H9 (cell line): ENCODE data around the gene APRT. TPM values are rescaled to one million over a fixed set of nuclear protein-coding genes. Genes with fewer than 3 reads are reported as not detected.

Experiments used
- DNase-seq: peaks from one replicate; pipeline ENCODE4 v3.0.0-alpha.2; 2017
- H2AFZ ChIP-seq: one replicate; pipeline ENCODE4 v1.6.1; 2013; ENCODE audit warnings: mild to moderate bottlenecking, low read length, control low read depth, moderate library complexity
- H2AK5ac ChIP-seq: 2 replicates; pipeline ENCODE4 v1.6.1; 2013; ENCODE audit warnings: low read length, control low read depth, mixed read lengths; ENCODE audit not compliant: insufficient read length
- H2BK120ac ChIP-seq: one replicate; pipeline ENCODE4 v1.6.1; 2013; ENCODE audit warnings: low read depth, mild to moderate bottlenecking, low read length, control low read depth, inconsistent platforms; ENCODE audit not compliant: poor library complexity, severe bottlenecking
- H2BK12ac ChIP-seq: 2 replicates; pipeline ENCODE4 v1.6.1; 2013; ENCODE audit warnings: low read length, control low read depth, mixed read lengths, low read depth; ENCODE audit not compliant: insufficient read length
- H2BK15ac ChIP-seq: 2 replicates; pipeline ENCODE4 v1.6.1; 2013; ENCODE audit warnings: low read depth, low read length, control low read depth
- H2BK20ac ChIP-seq: one replicate; pipeline ENCODE4 v1.6.1; 2013; ENCODE audit warnings: low read depth, mild to moderate bottlenecking, low read length, control low read depth, inconsistent platforms; ENCODE audit not compliant: poor library complexity, severe bottlenecking
- H2BK5ac ChIP-seq: 2 replicates; pipeline ENCODE4 v1.6.1; 2013; ENCODE audit warnings: low read length, control low read depth, mixed read lengths; ENCODE audit not compliant: insufficient read length
- H3K14ac ChIP-seq: 2 replicates; pipeline ENCODE4 v1.6.1; 2013; ENCODE audit warnings: low read length, control low read depth; ENCODE audit not compliant: insufficient read depth
- H3K18ac ChIP-seq: 2 replicates; pipeline ENCODE4 v1.6.1; 2013; ENCODE audit warnings: low read depth, mild to moderate bottlenecking, mixed read lengths, low read length, control low read depth; ENCODE audit not compliant: insufficient read length
- H3K23ac ChIP-seq: 2 replicates; pipeline ENCODE4 v1.6.1; 2013; ENCODE audit warnings: low read length, control low read depth, mixed read lengths, low read depth; ENCODE audit not compliant: insufficient read length
- H3K23me2 ChIP-seq: 2 replicates; pipeline ENCODE4 v1.6.1; 2013; ENCODE audit warnings: low read depth, mild to moderate bottlenecking, mixed read lengths, low read length, control low read depth; ENCODE audit not compliant: insufficient read length, poor library complexity, severe bottlenecking
- H3K27ac ChIP-seq: 2 replicates; pipeline ENCODE4 v1.5.1; 2013; ENCODE audit warnings: low read length, control low read depth, mixed read lengths, low read depth; ENCODE audit not compliant: insufficient read length
- H3K27me3 ChIP-seq: 2 replicates; pipeline ENCODE4 v1.6.1; 2013; ENCODE audit warnings: low read length, control low read depth, inconsistent platforms; ENCODE audit not compliant: insufficient read depth
- H3K4ac ChIP-seq: 2 replicates; pipeline ENCODE4 v1.6.1; 2013; ENCODE audit warnings: low read depth, mild to moderate bottlenecking, control low read depth, inconsistent platforms, low read length, moderate library complexity
- H3K4me1 ChIP-seq: 2 replicates; pipeline ENCODE4 v1.6.1; 2013; ENCODE audit warnings: low read length, control low read depth, inconsistent platforms; ENCODE audit not compliant: insufficient read depth
- H3K4me2 ChIP-seq: 2 replicates; pipeline ENCODE4 v1.6.1; 2013; ENCODE audit warnings: low read length, control low read depth, mixed read lengths; ENCODE audit not compliant: insufficient read length, insufficient read depth
- H3K56ac ChIP-seq: 2 replicates; pipeline ENCODE4 v1.6.1; 2013; ENCODE audit warnings: low read depth, mild to moderate bottlenecking, mixed read lengths, low read length, control low read depth; ENCODE audit not compliant: insufficient read length
- H3K79me1 ChIP-seq: 2 replicates; pipeline ENCODE4 v1.6.1; 2013; ENCODE audit warnings: low read depth, mild to moderate bottlenecking, moderate library complexity, low read length, control low read depth, inconsistent platforms; ENCODE audit not compliant: insufficient read depth, poor library complexity, severe bottlenecking
- H3K79me2 ChIP-seq: 2 replicates; pipeline ENCODE4 v1.6.1; 2013; ENCODE audit warnings: low read length, control low read depth, inconsistent platforms; ENCODE audit not compliant: insufficient read depth
- H3K9ac ChIP-seq: 2 replicates; pipeline ENCODE4 v1.6.1; 2013; ENCODE audit warnings: low read length, control low read depth, mixed read lengths; ENCODE audit not compliant: insufficient read length; ENCODE audit errors: extremely low read depth
- H3K9me3 ChIP-seq: one replicate; pipeline ENCODE4 v1.6.1; 2013; ENCODE audit warnings: low read depth, low read length, inconsistent platforms; ENCODE audit not compliant: control insufficient read depth
- H3T11ph ChIP-seq: one replicate; pipeline ENCODE4 v1.6.1; 2013; ENCODE audit warnings: mild to moderate bottlenecking, low read length, control low read depth, inconsistent platforms
- H4K20me1 ChIP-seq: one replicate; pipeline ENCODE4 v1.6.1; 2013; ENCODE audit not compliant: control insufficient read depth, insufficient read length, insufficient read depth
- H4K5ac ChIP-seq: 2 replicates; pipeline ENCODE4 v1.6.1; 2013; ENCODE audit warnings: low read depth, mild to moderate bottlenecking, mixed read lengths, low read length, control low read depth; ENCODE audit not compliant: insufficient read length
- H4K8ac ChIP-seq: replicated peaks from 2 replicates; pipeline ENCODE4 v1.6.1; 2013; ENCODE audit warnings: low read length, control low read depth, mixed read lengths, low read depth; ENCODE audit not compliant: insufficient read length
- H4K91ac ChIP-seq: 2 replicates; pipeline ENCODE4 v1.6.1; 2013; ENCODE audit warnings: low read depth, mild to moderate bottlenecking, moderate library complexity, mixed read lengths, low read length, control low read depth; ENCODE audit not compliant: insufficient read length
- H3K27ac Mint-ChIP-seq, 3 experiments: 2 replicates in 2 of 3; 3 replicates in 1 of 3; pipeline ENCODE4 v1.8.0; 2020 to 2021; ENCODE audit warnings: mixed read lengths in 3 of 3, mild to moderate bottlenecking in 1 of 3, moderate library complexity in 1 of 3
- H3K27me3 Mint-ChIP-seq: 2 replicates; pipeline ENCODE4 v1.8.0; 2021; ENCODE audit warnings: low read depth, mild to moderate bottlenecking, moderate library complexity, mixed read lengths
- H3K36me3 Mint-ChIP-seq, 3 experiments: 2 replicates in 2 of 3; 3 replicates in 1 of 3; pipeline ENCODE4 v1.8.0; 2020 to 2021; ENCODE audit warnings: low read depth in 3 of 3, mixed read lengths in 3 of 3; ENCODE audit not compliant: insufficient read depth in 1 of 3
- H3K4me1 Mint-ChIP-seq, 2 experiments: 2 replicates each; pipeline ENCODE4 v1.8.0; 2020; ENCODE audit warnings: mixed read lengths in 2 of 2
- H3K4me3 Mint-ChIP-seq, 2 experiments: 2 replicates in 1 of 2; 3 replicates in 1 of 2; pipeline ENCODE4 v1.8.0; 2020 to 2021; ENCODE audit warnings: mild to moderate bottlenecking in 2 of 2, mixed read lengths in 2 of 2, moderate library complexity in 1 of 2
- H3K9me3 Mint-ChIP-seq, 2 experiments: 2 replicates in 1 of 2; 3 replicates in 1 of 2; pipeline ENCODE4 v1.8.0; 2020; ENCODE audit warnings: mild to moderate bottlenecking in 2 of 2, mixed read lengths in 2 of 2, moderate library complexity in 1 of 2
- CTCF ChIP-seq: fragments of 200-600 bp; sonication (generic); conservative IDR thresholded peaks from 3 replicates; pipeline ENCODE4 v1.8.0; 2021; ENCODE audit warnings: antibody characterized with exemption, mild to moderate bottlenecking
- whole genome bisulfite sequencing: extraction: QIAGEN DNeasy Blood & Tissue Kit; methylation state at CpG from one replicate; pipeline ENCODE4 v1.1.7; 2013; ENCODE audit warnings: missing lambda C conversion rate, low lambda C conversion rate, mixed read lengths; ENCODE audit not compliant: insufficient read length; ENCODE audit errors: extremely low coverage; 5-methylcytosine and 5-hydroxymethylcytosine counted together
- total RNA-seq: library from RNA; stranded (reverse); gene quantifications from 2 replicates; pipeline ENCODE4 v1.2.1, GENCODE V29; 2021

APRT gene
- total RNA-seq, 1 experiment from 2014 or later = 246 TPM

- H4K8ac ChIP-seq = no peak overlapping the region
- H2BK5ac ChIP-seq = no peak overlapping the region
- H2BK12ac ChIP-seq = no peak overlapping the region
- peak overlapping the region; percentile 20 to 29; a peak in 1 of 5 replicates for H3K4me3 Mint-ChIP-seq
- peaks cover 3% of the 10 kb centered on the region for H4K20me1 ChIP-seq
- no peak overlapping the region for H3K14ac ChIP-seq
- H3K56ac ChIP-seq = no peak overlapping the region
- no peaks in the 10 kb centered on the region; the same call in 1 of the 2 replicates for H3K27me3 Mint-ChIP-seq
- H3K27me3 ChIP-seq = no peaks in the 10 kb centered on the region
- no peak for DNase-seq
- peaks cover 18% of the 10 kb centered on the region for H3K23me2 ChIP-seq
- H3K9me3 Mint-ChIP-seq = no peaks in the 10 kb centered on the region
- H3K4me2 ChIP-seq = no peak overlapping the region
- H3K9me3 ChIP-seq = no peaks in the 10 kb centered on the region
- no peak overlapping the region for H3K23ac ChIP-seq
- no CpG with 5 or more reads among the region's 21 CpGs for WGBS
- H3K36me3 Mint-ChIP-seq = peaks cover 17 to 59% (median 55%) of the 10 kb centered on the region in 3 experiments
- no peak overlapping the region for H2AFZ ChIP-seq
- H3K27ac ChIP-seq = no peak overlapping the region
- H3K18ac ChIP-seq = no peak overlapping the region
- no peaks in the 10 kb centered on the region for H3K4me1 ChIP-seq
- H3K4ac ChIP-seq = no peak overlapping the region
- no peak overlapping the region for H2BK15ac ChIP-seq
- H2BK20ac ChIP-seq = no peak overlapping the region
- no peak overlapping the region for H2AK5ac ChIP-seq
- TF ChIP-seq CTCF = no peak
- H4K5ac ChIP-seq = no peak overlapping the region
- no peak overlapping the region for H4K91ac ChIP-seq
- no peak overlapping the region; a peak in 1 of 7 replicates for H3K27ac Mint-ChIP-seq
- peaks cover 6% of the 10 kb centered on the region for H3K79me1 ChIP-seq
- H2BK120ac ChIP-seq = no peak overlapping the region
- H3K4me1 Mint-ChIP-seq = peaks cover 2 to 12% of the 10 kb centered on the region in 2 experiments
- H3T11ph ChIP-seq = no peak overlapping the region
- H3K79me2 ChIP-seq = peaks cover 5% of the 10 kb centered on the region; the same call in 1 of the 2 replicates
- H3K9ac ChIP-seq = no peak overlapping the region
These were observed 5.8 kb downstream of the APRT start for GRCh38 chr16:88805887-88806393.
